ENCODE results near the gene DIRAS1. TPM values are rescaled to one million over a fixed set of nuclear protein-coding genes. Genes with fewer than 3 reads are reported as not detected.

Gene DIRAS1
- total and polyA plus RNA-seq, 2 experiments from 2014 or later = 2.8 to 18.6 TPM

DNA sequence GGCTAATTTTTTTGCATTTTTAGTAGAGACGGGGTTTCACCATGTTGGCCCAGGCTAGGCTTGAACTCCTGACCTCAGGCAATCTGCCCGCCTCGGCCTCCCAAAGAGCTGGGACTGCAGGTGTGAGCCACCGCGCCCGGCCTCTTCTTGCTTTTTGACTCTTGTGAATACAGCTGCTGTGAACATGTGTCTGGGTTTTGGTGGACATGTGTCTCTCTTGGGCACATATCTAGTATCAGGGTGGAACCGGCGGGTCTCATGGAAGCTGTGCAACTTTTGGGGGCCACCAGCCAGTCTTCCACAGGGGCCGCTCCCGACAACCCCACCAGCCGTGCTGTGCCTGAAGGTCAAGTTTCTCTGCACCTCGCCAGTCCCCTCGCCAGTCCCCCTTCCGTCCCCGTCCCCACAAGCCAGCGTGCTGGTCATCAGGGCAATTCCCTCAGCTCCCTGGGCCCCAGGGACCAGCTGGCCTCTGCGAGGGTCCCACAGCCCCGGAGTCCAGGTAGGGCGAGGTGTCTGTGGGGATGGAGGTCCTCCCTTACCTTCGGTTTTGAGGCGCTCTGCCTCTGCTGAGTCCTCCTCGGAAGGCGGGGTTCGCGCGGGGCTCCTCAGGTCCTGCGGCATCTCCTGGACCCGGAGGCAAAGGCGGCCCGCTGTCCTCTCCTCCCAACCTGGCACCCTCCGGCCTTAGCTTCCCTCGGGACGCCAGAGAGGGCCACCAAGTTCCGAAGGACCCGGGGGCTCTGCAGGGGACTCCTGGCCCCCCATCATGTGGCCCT lies 45.6 kb upstream of the DIRAS1 start:
- Histone ChIP-seq H3K4me2 (no peak overlapping the region), H3K9me2 (ENCODE audit: insufficient read depth) (no peaks in the 10 kb centered on the region), H2AFZ (no peak overlapping the region), H3K4me3 (no peak overlapping the region), H4K20me1 (replicated peaks; ENCODE audit: insufficient read depth) (peaks cover 6% of the 10 kb centered on the region; the same call in 1 of the 2 replicates), H3K36me3 (ENCODE audit: insufficient read depth) (peaks cover 9% of the 10 kb centered on the region; the same call in 1 of the 2 replicates), H3K79me2 (replicated peaks; ENCODE audit: insufficient read depth) (peaks cover 26% of the 10 kb centered on the region), H3K4me1 (ENCODE audit: insufficient read depth) (no peaks in the 10 kb centered on the region), H3F3A (replicated peaks; ENCODE audit: low read depth) (no peaks in the 10 kb centered on the region), H3K27me3 (ENCODE audit: insufficient read depth) (no peaks in the 10 kb centered on the region), H3K27ac (ENCODE audit: low read depth) (no peak overlapping the region)
- no peaks in the 10 kb centered on the region for H3K9me3 Mint-ChIP-seq
- H3K4me1 Mint-ChIP-seq = no peaks in the 10 kb centered on the region
- no peak for DNase-seq (ENCODE audit: low spot score)
- H3K27ac Mint-ChIP-seq = no peak overlapping the region
- TF ChIP-seq STAT1 (IDR thresholded peaks at IDR 0.05; ENCODE audit: unreplicated experiment) (no peak), ZNF462 (CRISPR knock-in tag; IDR thresholded peaks at IDR 0.05) (no peak), EZH2 (IDR thresholded peaks at IDR 0.05; ENCODE audit: low read depth, unreplicated experiment) (no peak), EZH2phosphoT487 (IDR thresholded peaks at IDR 0.05; ENCODE audit: unreplicated experiment) (no peak), ZNF331 (CRISPR knock-in tag; IDR thresholded peaks at IDR 0.05; ENCODE audit: low read depth) (no peak), ZNF114 (CRISPR knock-in tag; IDR thresholded peaks at IDR 0.05) (no peak), NANOG (IDR thresholded peaks at IDR 0.05; ENCODE audit: borderline replicate concordance) (no peak), POLR2AphosphoS5 (IDR thresholded peaks at IDR 0.05; ENCODE audit: low read depth) (no peak), CTCF (conservative IDR thresholded peaks at IDR 0.05; ENCODE audit: low read depth in 2 of 2) (no peak), CREB1 (CRISPR knock-in tag; IDR thresholded peaks at IDR 0.05; ENCODE audit: low read depth) (no peak), JUNB (IDR thresholded peaks at IDR 0.05; ENCODE audit: unreplicated experiment) (no peak)
- TF ChIP-seq, protein P1, sequence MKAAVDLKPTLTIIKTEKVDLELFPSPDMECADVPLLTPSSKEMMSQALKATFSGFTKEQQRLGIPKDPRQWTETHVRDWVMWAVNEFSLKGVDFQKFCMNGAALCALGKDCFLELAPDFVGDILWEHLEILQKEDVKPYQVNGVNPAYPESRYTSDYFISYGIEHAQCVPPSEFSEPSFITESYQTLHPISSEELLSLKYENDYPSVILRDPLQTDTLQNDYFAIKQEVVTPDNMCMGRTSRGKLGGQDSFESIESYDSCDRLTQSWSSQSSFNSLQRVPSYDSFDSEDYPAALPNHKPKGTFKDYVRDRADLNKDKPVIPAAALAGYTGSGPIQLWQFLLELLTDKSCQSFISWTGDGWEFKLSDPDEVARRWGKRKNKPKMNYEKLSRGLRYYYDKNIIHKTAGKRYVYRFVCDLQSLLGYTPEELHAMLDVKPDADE (IDR thresholded peaks at IDR 0.05) = no peak
- H3K27me3 Mint-ChIP-seq (ENCODE audit: insufficient read depth, low read depth, poor library complexity) = peaks cover 10% of the 10 kb centered on the region
- peaks cover 41% of the 10 kb centered on the region for H3K36me3 Mint-ChIP-seq (ENCODE audit: low read depth)
- ATAC-seq = no peak
- no peak overlapping the region for H3K4me3 Mint-ChIP-seq

Data from GM23338 (cell line).